Fibroblast of skin of abdomen (primary cell): ENCODE results near the gene TENM4.

Experiments used
- DNase-seq: peaks from one replicate; pipeline ENCODE4 v3.0.0-alpha.2; 2013

TENM4 gene

GRCh38 chr11:78720281-78720989 lies 720.4 kb downstream of the TENM4 start:
- no peak for DNase-seq

GRCh38 chr11:78717041-78717440 lies 723.8 kb downstream of the TENM4 start:
- DNase-seq: no peak

GRCh38 chr11:78715639-78716311 lies 725.1 kb downstream of the TENM4 start:
- DNase-seq: peak; percentile 78

- no peak for DNase-seq
Measured at GRCh38 chr11:78714539-78714938, 726.3 kb downstream of the TENM4 start.

GRCh38 chr11:78711735-78712134 lies 729.1 kb downstream of the TENM4 start:
- DNase-seq: no peak

GRCh38 chr11:78710417-78710816 lies 730.4 kb downstream of the TENM4 start:
- no peak for DNase-seq

GRCh38 chr11:78708388-78708787 lies 732.4 kb downstream of the TENM4 start:
- peak; percentile 25 for DNase-seq

- DNase-seq: no peak
Measured at GRCh38 chr11:78706551-78706950, 734.3 kb downstream of the TENM4 start.

GRCh38 chr11:78704811-78705210 lies 736.0 kb downstream of the TENM4 start:
- no peak for DNase-seq

- DNase-seq: no peak
Measured at GRCh38 chr11:78699609-78700135, 741.2 kb downstream of the TENM4 start.

- DNase-seq: peak; percentile 61
Measured at GRCh38 chr11:78698612-78699011, 742.2 kb downstream of the TENM4 start.

- DNase-seq: no peak
Measured at GRCh38 chr11:78696177-78696576, 744.7 kb downstream of the TENM4 start.

GRCh38 chr11:78694152-78694551 lies 746.7 kb downstream of the TENM4 start:
- DNase-seq: no peak

- DNase-seq: no peak
Measured at GRCh38 chr11:78691215-78691614, 749.6 kb downstream of the TENM4 start.

GRCh38 chr11:78690352-78690987 lies 750.4 kb downstream of the TENM4 start:
- no peak for DNase-seq

- no peak for DNase-seq
Measured at GRCh38 chr11:78689585-78690153, 751.2 kb downstream of the TENM4 start.

GRCh38 chr11:78689101-78689500 lies 751.7 kb downstream of the TENM4 start:
- no peak for DNase-seq

- no peak for DNase-seq
Measured at GRCh38 chr11:78688460-78688859, 752.4 kb downstream of the TENM4 start.

- no peak for DNase-seq
Measured at GRCh38 chr11:78685156-78685555, 755.7 kb downstream of the TENM4 start.

GRCh38 chr11:78684377-78684776 lies 756.5 kb downstream of the TENM4 start:
- DNase-seq: no peak

- no peak for DNase-seq
Measured at GRCh38 chr11:78683774-78684173, 757.1 kb downstream of the TENM4 start.

GRCh38 chr11:78676026-78676557 lies 764.7 kb downstream of the TENM4 start:
- DNase-seq: no peak
